Subcutaneous abdominal adipose tissue (tissue), 5 donors: Measurements from ENCODE around the gene ZNF423.
A peak's percentile ranks its signal among the peaks of the same experiment; 100 is the strongest.

Experiments
- H3K27ac ChIP-seq: one replicate; pipeline ENCODE4 v1.7.0; 2013; ENCODE audit warnings: low read depth, mild to moderate bottlenecking, inconsistent platforms, low read length, moderate library complexity
- H3K27me3 ChIP-seq, 5 donors: one replicate each; pipeline ENCODE4 v1.7.0; 2013; ENCODE audit warnings: low read length in 5 of 5, inconsistent platforms in 1 of 5; ENCODE audit not compliant: control insufficient read depth in 5 of 5, insufficient read depth in 4 of 5
- H3K36me3 ChIP-seq, 5 donors: one replicate each; pipeline ENCODE4 v1.7.0; 2013; ENCODE audit warnings: low read length in 5 of 5; ENCODE audit not compliant: control insufficient read depth in 5 of 5, insufficient read depth in 5 of 5
- H3K4me1 ChIP-seq, 5 donors: one replicate each; pipeline ENCODE4 v1.7.0; 2013; ENCODE audit warnings: low read length in 5 of 5, mild to moderate bottlenecking in 3 of 5, moderate library complexity in 1 of 5; ENCODE audit not compliant: control insufficient read depth in 5 of 5, insufficient read depth in 5 of 5
- H3K4me3 ChIP-seq, 5 donors: one replicate each; pipeline ENCODE4 v1.7.0; 2013; ENCODE audit warnings: low read length in 5 of 5, low read depth in 1 of 5
- H3K9ac ChIP-seq, 5 donors: one replicate each; pipeline ENCODE4 v1.7.0; 2013; ENCODE audit warnings: low read length in 5 of 5, mild to moderate bottlenecking in 4 of 5, moderate library complexity in 3 of 5
- H3K9me3 ChIP-seq, 5 donors: one replicate each; pipeline ENCODE4 v1.7.0; 2013; ENCODE audit warnings: low read length in 5 of 5; ENCODE audit not compliant: control insufficient read depth in 5 of 5
- donor health status: healthy.
- donor health status: healthy.
- donor health status: healthy.
- donor health status: healthy.
- donor health status: healthy.

The ZNF423 gene

GRCh38 chr16:49704586-49705155 lies 151.2 kb downstream of the ZNF423 start:
- no peak overlapping the region for H3K4me3 ChIP-seq
- H3K27ac ChIP-seq = no peak overlapping the region
- H3K9me3 ChIP-seq = peaks cover 0 to 5% (median 0%) of the 10 kb centered on the region in 5 donors
- H3K36me3 ChIP-seq = peaks cover 0 to 2% (median 0%) of the 10 kb centered on the region in 5 donors
- peaks cover 6 to 34% (median 33%) of the 10 kb centered on the region in 5 donors for H3K4me1 ChIP-seq
- no peak overlapping the region for H3K9ac ChIP-seq
- H3K27me3 ChIP-seq = no peaks in the 10 kb centered on the region

GRCh38 chr16:49703483-49703882 lies 152.4 kb downstream of the ZNF423 start:
- Histone ChIP-seq H3K4me3 (no peak overlapping the region), H3K9ac (no peak overlapping the region), H3K27ac (no peak overlapping the region), H3K4me1 (peaks cover 8 to 46% (median 45%) of the 10 kb centered on the region in 5 donors), H3K36me3 (peaks cover 0 to 2% (median 0%) of the 10 kb centered on the region in 5 donors), H3K9me3 (peaks cover 0 to 5% (median 0%) of the 10 kb centered on the region in 5 donors), H3K27me3 (no peaks in the 10 kb centered on the region)

GRCh38 chr16:49701789-49702494 lies 154.0 kb downstream of the ZNF423 start:
- Histone ChIP-seq H3K9me3 (peaks cover 0 to 5% (median 0%) of the 10 kb centered on the region in 5 donors), H3K4me3 (peak overlapping the region in 1 of 5 donors; percentile 11), H3K27ac (peak overlapping the region; percentile 85), H3K9ac (no peak overlapping the region), H3K27me3 (no peaks in the 10 kb centered on the region), H3K4me1 (peaks cover 8 to 48% (median 47%) of the 10 kb centered on the region in 5 donors), H3K36me3 (peaks cover 0 to 2% (median 0%) of the 10 kb centered on the region in 5 donors)

GRCh38 chr16:49701065-49701685 lies 154.7 kb downstream of the ZNF423 start:
- H3K4me1 ChIP-seq = peaks cover 8 to 48% (median 47%) of the 10 kb centered on the region in 5 donors
- H3K9me3 ChIP-seq = peaks cover 0 to 5% (median 0%) of the 10 kb centered on the region in 5 donors
- H3K9ac ChIP-seq = no peak overlapping the region
- no peaks in the 10 kb centered on the region for H3K27me3 ChIP-seq
- peak overlapping the region; percentile 85 for H3K27ac ChIP-seq
- H3K4me3 ChIP-seq = peak overlapping the region in 1 of 5 donors; percentile 40
- peaks cover 0 to 2% (median 0%) of the 10 kb centered on the region in 5 donors for H3K36me3 ChIP-seq

GRCh38 chr16:49700251-49701064 lies 155.5 kb downstream of the ZNF423 start:
- peaks cover 0 to 5% (median 0%) of the 10 kb centered on the region in 5 donors for H3K9me3 ChIP-seq
- H3K36me3 ChIP-seq = peaks cover 0 to 2% (median 0%) of the 10 kb centered on the region in 5 donors
- peak overlapping the region in 4 of 5 donors; percentile 7 to 28 (median 21) for H3K4me3 ChIP-seq
- peak overlapping the region; percentile 85 for H3K27ac ChIP-seq
- H3K9ac ChIP-seq = peak overlapping the region in 1 of 5 donors; percentile 7
- no peaks in the 10 kb centered on the region for H3K27me3 ChIP-seq
- peaks cover 8 to 48% (median 47%) of the 10 kb centered on the region in 5 donors for H3K4me1 ChIP-seq

GRCh38 chr16:49699841-49700175 lies 156.1 kb downstream of the ZNF423 start:
- Histone ChIP-seq H3K4me3 (peak overlapping the region in 1 of 5 donors; percentile 25), H3K36me3 (peaks cover 0 to 2% (median 0%) of the 10 kb centered on the region in 5 donors), H3K27ac (peak overlapping the region; percentile 85), H3K4me1 (peaks cover 8 to 48% (median 47%) of the 10 kb centered on the region in 5 donors), H3K27me3 (no peaks in the 10 kb centered on the region), H3K9me3 (peaks cover 0 to 4% (median 0%) of the 10 kb centered on the region in 5 donors), H3K9ac (peak overlapping the region in 4 of 5 donors; percentile 7 to 43 (median 23))

- peak overlapping the region in 4 of 5 donors; percentile 7 to 43 (median 23) for H3K9ac ChIP-seq
These were observed 156.7 kb downstream of the ZNF423 start for GRCh38 chr16:49698931-49699840.

GRCh38 chr16:49698453-49698815 lies 157.5 kb downstream of the ZNF423 start:
- H3K4me3 ChIP-seq = no peak overlapping the region
- H3K27me3 ChIP-seq = no peaks in the 10 kb centered on the region
- H3K9me3 ChIP-seq = no peaks in the 10 kb centered on the region
- H3K9ac ChIP-seq = no peak overlapping the region
- H3K27ac ChIP-seq = no peak overlapping the region
- H3K4me1 ChIP-seq = peaks cover 8 to 48% (median 47%) of the 10 kb centered on the region in 5 donors
- no peaks in the 10 kb centered on the region for H3K36me3 ChIP-seq

More at GRCh38 chr16:49698931-49699840, 156.7 kb downstream of the ZNF423 start:
- no peaks in the 10 kb centered on the region for H3K36me3 ChIP-seq
- H3K4me3 ChIP-seq = no peak overlapping the region
- H3K9me3 ChIP-seq = no peaks in the 10 kb centered on the region
- H3K27me3 ChIP-seq = no peaks in the 10 kb centered on the region
- H3K4me1 ChIP-seq = peaks cover 8 to 48% (median 47%) of the 10 kb centered on the region in 5 donors
- H3K27ac ChIP-seq = peak overlapping the region; percentile 85
